Neural crest cell (in vitro differentiated cells): Measurements from ENCODE around the gene FAM229B. TPM values are rescaled to one million over a fixed set of nuclear protein-coding genes. Genes with fewer than 3 reads are reported as not detected.
"Not testable (repeated sequence)": the region's sequence is repeated elsewhere in the genome, so short reads cannot be mapped to it uniquely, and the experiment has no call there.

Experiments
- DNase-seq: peaks from one replicate; pipeline ENCODE4 v3.0.0; 2021; ENCODE audit warnings: low read depth, mixed read lengths, low spot score
- H3K27ac Mint-ChIP-seq: one replicate; pipeline ENCODE4 v1.8.0; 2021; ENCODE audit warnings: mild to moderate bottlenecking, mixed read lengths; ENCODE audit not compliant: unreplicated experiment
- H3K27me3 Mint-ChIP-seq: 2 replicates; pipeline ENCODE4 v1.8.0; 2021; ENCODE audit warnings: low read depth, mild to moderate bottlenecking, mixed read lengths
- H3K36me3 Mint-ChIP-seq: 2 replicates; pipeline ENCODE4 v1.8.0; 2021; ENCODE audit warnings: low read depth, mild to moderate bottlenecking, mixed read lengths
- H3K4me1 Mint-ChIP-seq: 2 replicates; pipeline ENCODE4 v1.8.0; 2021; ENCODE audit warnings: mixed read lengths
- H3K4me3 Mint-ChIP-seq: one replicate; pipeline ENCODE4 v1.8.0; 2021; ENCODE audit warnings: mild to moderate bottlenecking, mixed read lengths
- H3K9me3 Mint-ChIP-seq: 2 replicates; pipeline ENCODE4 v1.8.0; 2021; ENCODE audit warnings: mixed read lengths
- CTCF ChIP-seq: fragments of 200-600 bp; sonication (generic); conservative IDR thresholded peaks from 2 replicates; pipeline ENCODE4 v1.5.0; 2021; ENCODE audit warnings: antibody characterized with exemption, mild to moderate bottlenecking
- total RNA-seq: library from RNA; stranded (reverse); gene quantifications from 2 replicates; pipeline ENCODE4 v1.2.1, GENCODE V29; 2021

The FAM229B gene
- total RNA-seq, 1 donor from 2014 or later: 30.3 TPM

GRCh38 chr6:112100561-112100960 lies 13.2 kb downstream of the FAM229B start:
- Mint-ChIP-seq H3K27me3 (no peaks in the 10 kb centered on the region), H3K27ac (no peak overlapping the region), H3K9me3 (peaks cover 8% of the 10 kb centered on the region), H3K36me3 (peaks cover 26% of the 10 kb centered on the region), H3K4me1 (no peaks in the 10 kb centered on the region), H3K4me3 (no peak overlapping the region)
- no peak for TF ChIP-seq CTCF
- no peak for DNase-seq

- H3K4me3 Mint-ChIP-seq, H3K27ac Mint-ChIP-seq: not testable (repeated sequence)
- peaks cover 11% of the 10 kb centered on the region for H3K4me1 Mint-ChIP-seq
These were observed 18.6 kb downstream of the FAM229B start for GRCh38 chr6:112106026-112106425.

GRCh38 chr6:112106562-112106961 lies 19.2 kb downstream of the FAM229B start:
- no peak for DNase-seq
- Mint-ChIP-seq H3K9me3 (peaks cover 12% of the 10 kb centered on the region), H3K27me3 (no peaks in the 10 kb centered on the region), H3K4me1 (peaks cover 11% of the 10 kb centered on the region), H3K4me3 (no peak overlapping the region), H3K27ac (no peak overlapping the region), H3K36me3 (peaks cover 35% of the 10 kb centered on the region)
- TF ChIP-seq CTCF: no peak

More at GRCh38 chr6:112106026-112106425, 18.6 kb downstream of the FAM229B start:
- Mint-ChIP-seq H3K36me3 (peaks cover 35% of the 10 kb centered on the region), H3K9me3 (peaks cover 12% of the 10 kb centered on the region)
- not testable (repeated sequence) for H3K27me3 Mint-ChIP-seq, DNase-seq

GRCh38 chr6:112109262-112109661 lies 21.9 kb downstream of the FAM229B start:
- H3K4me1 Mint-ChIP-seq: peaks cover 11% of the 10 kb centered on the region
- no peak for DNase-seq
- H3K27ac Mint-ChIP-seq: peak overlapping the region; percentile 4
- peaks cover 22% of the 10 kb centered on the region for H3K36me3 Mint-ChIP-seq
- H3K9me3 Mint-ChIP-seq: peaks cover 12% of the 10 kb centered on the region
- H3K27me3 Mint-ChIP-seq: no peaks in the 10 kb centered on the region
- H3K4me3 Mint-ChIP-seq: no peak overlapping the region
- no peak for TF ChIP-seq CTCF

- peaks cover 3% of the 10 kb centered on the region for H3K36me3 Mint-ChIP-seq
- DNase-seq: no peak
- no peak for TF ChIP-seq CTCF
- no peaks in the 10 kb centered on the region for H3K27me3 Mint-ChIP-seq
- no peak overlapping the region for H3K27ac Mint-ChIP-seq
- H3K9me3 Mint-ChIP-seq: no peaks in the 10 kb centered on the region
- no peak overlapping the region for H3K4me3 Mint-ChIP-seq
- peaks cover 11% of the 10 kb centered on the region for H3K4me1 Mint-ChIP-seq
These were observed 26.0 kb downstream of the FAM229B start for GRCh38 chr6:112113431-112113830.

- no peak overlapping the region for H3K4me3 Mint-ChIP-seq
- no peaks in the 10 kb centered on the region for H3K9me3 Mint-ChIP-seq
- H3K27me3 Mint-ChIP-seq: no peaks in the 10 kb centered on the region
- no peak overlapping the region for H3K27ac Mint-ChIP-seq
- H3K36me3 Mint-ChIP-seq: peaks cover 3% of the 10 kb centered on the region
- peaks cover 9% of the 10 kb centered on the region for H3K4me1 Mint-ChIP-seq
- no peak for DNase-seq
- TF ChIP-seq CTCF: no peak
These were observed 26.5 kb downstream of the FAM229B start for GRCh38 chr6:112113918-112114317.
